Measurements from ENCODE around the gene PLEKHH1. TPM values are rescaled to one million over a fixed set of nuclear protein-coding genes. Genes with fewer than 3 reads are reported as not detected.
A peak's percentile ranks its signal among the peaks of the same experiment; 100 is the strongest.
"Not testable (repeated sequence)": the region's sequence is repeated elsewhere in the genome, so short reads cannot be mapped to it uniquely, and the experiment has no call there.

Gene PLEKHH1
- total RNA-seq, 1 donor from 2014 or later = 0.20 TPM

GRCh38 chr14:67583711-67584644 is 50.9 kb downstream of the PLEKHH1 start:
- DNase-seq = no peak
- no peaks in the 10 kb centered on the region for H3K9me3 Mint-ChIP-seq
- no peak overlapping the region for H3K27ac Mint-ChIP-seq
- H3K36me3 Mint-ChIP-seq (ENCODE audit: low read depth) = peaks cover 15% of the 10 kb centered on the region
- no peak overlapping the region for H3K4me3 Mint-ChIP-seq
- intact Hi-C loops (cut with micrococcal nuclease) = loop anchor here (1.0 kb wide), 2 partner anchors 83 to 120 kb away; no protein-coding TSS in a partner anchor
- CTCF ChIA-PET = interaction anchor here (0.5 to 9.8 kb wide), 20 partner anchors 8 to 156 kb away, joined by 3 to 180 read pairs (median 4); partner anchors contain the start of genes PIGH and RDH12
- peak; percentile 80 for ATAC-seq (ENCODE audit: low read depth)
- POLR2A ChIA-PET = interaction anchor here (1.0 to 1.2 kb wide), 3 partner anchors 16 to 120 kb away, joined by 3 to 8 read pairs (median 5); partner anchors contain the start of gene PIGH
- peaks cover 5% of the 10 kb centered on the region for H3K4me1 Mint-ChIP-seq
- TF ChIP-seq CTCF (IDR thresholded peaks at IDR 0.05) = peak; percentile 46
- H3K27me3 Mint-ChIP-seq = no peaks in the 10 kb centered on the region

GRCh38 chr14:67584978-67585377 is 51.9 kb downstream of the PLEKHH1 start:
- ChIA-PET POLR2A (interaction anchor here (1.2 kb wide), 1 partner anchor 82 kb away, joined by 3 read pairs; no protein-coding TSS in a partner anchor), CTCF (interaction anchor here (0.8 to 9.8 kb wide), 19 partner anchors 9 to 157 kb away, joined by 3 to 180 read pairs (median 4); partner anchors contain the start of genes PIGH and RDH12)
- Mint-ChIP-seq H3K27ac (no peak overlapping the region), H3K9me3 (no peaks in the 10 kb centered on the region), H3K4me1 (peaks cover 5% of the 10 kb centered on the region), H3K27me3 (no peaks in the 10 kb centered on the region), H3K4me3 (no peak overlapping the region), H3K36me3 (ENCODE audit: low read depth) (peaks cover 22% of the 10 kb centered on the region)
- DNase-seq (no peak), ATAC-seq (ENCODE audit: low read depth) (no peak)
- intact Hi-C loops (cut with micrococcal nuclease) = loop anchor here (1.0 to 5.0 kb wide), 3 partner anchors 47 to 119 kb away; no protein-coding TSS in a partner anchor
- no peak for TF ChIP-seq CTCF (IDR thresholded peaks at IDR 0.05)

- POLR2A ChIA-PET = interaction anchor here (0.5 to 1.1 kb wide), 2 partner anchors 98 to 1450 kb away, joined by 3 read pairs; no protein-coding TSS in a partner anchor
- intact Hi-C loops (cut with micrococcal nuclease) = loop anchor here (5.0 kb wide), 1 partner anchor 46 kb away; no protein-coding TSS in a partner anchor
Observed at GRCh38 chr14:67586369-67586768, 53.3 kb downstream of the PLEKHH1 start.

GRCh38 chr14:67589204-67589770 is 56.2 kb downstream of the PLEKHH1 start:
- no peak for ATAC-seq (ENCODE audit: low read depth)
- intact Hi-C loops (cut with micrococcal nuclease) = loop anchor here (5.0 kb wide), 1 partner anchor 43 kb away; no protein-coding TSS in a partner anchor
- H3K27ac Mint-ChIP-seq = no peak overlapping the region
- no peak for TF ChIP-seq CTCF (IDR thresholded peaks at IDR 0.05)
- H3K9me3 Mint-ChIP-seq = no peaks in the 10 kb centered on the region
- H3K4me1 Mint-ChIP-seq = peaks cover 5% of the 10 kb centered on the region
- no peak for DNase-seq
- H3K27me3 Mint-ChIP-seq = no peaks in the 10 kb centered on the region
- H3K4me3 Mint-ChIP-seq = no peak overlapping the region
- H3K36me3 Mint-ChIP-seq (ENCODE audit: low read depth) = peaks cover 55% of the 10 kb centered on the region
- POLR2A ChIA-PET = interaction anchor here (1.1 to 1.5 kb wide), 2 partner anchors 11 to 17 kb away, joined by 3 to 4 read pairs; partner anchors contain the start of gene PIGH
- CTCF ChIA-PET = interaction anchor here (1.3 to 9.8 kb wide), 2 partner anchors 77 to 114 kb away, joined by 5 to 180 read pairs; partner anchors contain the start of gene RDH12

More at GRCh38 chr14:67586369-67586768, 53.3 kb downstream of the PLEKHH1 start:
- Mint-ChIP-seq H3K27me3 (no peaks in the 10 kb centered on the region), H3K36me3 (ENCODE audit: low read depth) (peaks cover 29% of the 10 kb centered on the region), H3K4me1 (peaks cover 5% of the 10 kb centered on the region), H3K9me3 (no peaks in the 10 kb centered on the region), H3K27ac (peak overlapping the region; percentile 54), H3K4me3 (no peak overlapping the region)
- TF ChIP-seq CTCF (IDR thresholded peaks at IDR 0.05) = no peak
- ATAC-seq (ENCODE audit: low read depth) (no peak), DNase-seq (no peak)
- CTCF ChIA-PET = interaction anchor here (1.1 to 9.8 kb wide), 7 partner anchors 12 to 159 kb away, joined by 3 to 180 read pairs (median 6); partner anchors contain the start of genes PIGH and RDH12

- ATAC-seq (ENCODE audit: low read depth); DNase-seq; H3K27me3 Mint-ChIP-seq; H3K27ac Mint-ChIP-seq; H3K9me3 Mint-ChIP-seq; H3K4me3 Mint-ChIP-seq; POLR2A ChIA-PET; intact Hi-C loops (cut with micrococcal nuclease): not testable (repeated sequence)
- peaks cover 57% of the 10 kb centered on the region for H3K36me3 Mint-ChIP-seq (ENCODE audit: low read depth)
- peaks cover 12% of the 10 kb centered on the region for H3K4me1 Mint-ChIP-seq
- CTCF ChIA-PET = interaction anchor here (1.2 kb wide), 1 partner anchor 111 kb away, joined by 3 read pairs; no protein-coding TSS in a partner anchor
Observed at GRCh38 chr14:67593650-67594049, 60.6 kb downstream of the PLEKHH1 start.
